GM21619 (cell line): ENCODE results near the gene GABPA.
"Not testable (repeated sequence)": the region's sequence is repeated elsewhere in the genome, so short reads cannot be mapped to it uniquely, and the experiment has no call there.

Experiments used
- ATAC-seq: cut with Tn5 transposase; IDR thresholded peaks from one replicate; pipeline ENCODE4 v1.9.1; 2021; ENCODE audit not compliant: unreplicated experiment

GABPA gene

DNA sequence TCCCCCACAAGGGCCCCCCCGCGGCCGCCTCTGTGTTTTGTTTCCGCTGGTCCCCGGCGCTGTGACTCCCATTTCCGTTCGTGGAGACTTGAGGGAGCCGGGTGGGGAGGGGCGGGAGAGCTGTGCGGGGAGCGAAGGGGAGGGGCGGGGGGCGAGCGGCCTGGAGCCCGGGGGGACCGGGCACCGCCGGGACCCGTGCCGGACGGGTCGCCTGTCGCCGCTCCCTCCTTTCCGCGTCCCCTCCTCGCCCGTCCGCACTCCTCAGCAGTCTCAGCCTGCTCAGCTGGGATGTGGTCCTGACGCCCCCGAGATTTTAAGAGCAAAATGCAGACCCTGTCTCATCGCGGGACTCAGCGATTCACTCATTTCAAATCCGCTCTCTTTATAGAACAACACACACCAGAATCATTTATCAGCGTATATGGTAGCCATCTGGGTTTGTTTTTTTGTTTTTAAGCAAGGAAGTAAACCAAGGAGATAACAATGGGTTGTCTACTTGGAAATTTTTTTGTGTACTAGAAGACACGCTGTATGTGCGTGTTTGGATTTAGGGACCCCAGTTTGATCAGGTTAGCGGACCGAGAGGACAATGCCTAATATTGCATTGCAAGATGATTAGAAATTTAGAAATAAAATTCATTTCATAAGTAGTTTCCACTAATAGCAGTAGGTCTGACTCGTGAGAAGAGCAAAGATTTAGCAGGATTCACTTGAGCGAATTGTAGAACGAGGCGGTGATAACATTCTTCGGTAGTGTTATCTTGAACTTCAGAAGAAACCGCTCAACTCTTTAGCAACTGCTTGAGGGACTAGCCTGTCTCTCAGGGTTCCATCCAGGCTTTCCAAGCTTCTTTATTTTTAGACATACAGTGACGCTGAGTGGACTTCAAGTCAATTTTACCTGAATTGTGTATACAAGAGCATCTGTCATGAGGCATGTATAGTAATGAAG lies 1.1 kb downstream of the GABPA start:
- ATAC-seq, result peak; percentile 11

DNA sequence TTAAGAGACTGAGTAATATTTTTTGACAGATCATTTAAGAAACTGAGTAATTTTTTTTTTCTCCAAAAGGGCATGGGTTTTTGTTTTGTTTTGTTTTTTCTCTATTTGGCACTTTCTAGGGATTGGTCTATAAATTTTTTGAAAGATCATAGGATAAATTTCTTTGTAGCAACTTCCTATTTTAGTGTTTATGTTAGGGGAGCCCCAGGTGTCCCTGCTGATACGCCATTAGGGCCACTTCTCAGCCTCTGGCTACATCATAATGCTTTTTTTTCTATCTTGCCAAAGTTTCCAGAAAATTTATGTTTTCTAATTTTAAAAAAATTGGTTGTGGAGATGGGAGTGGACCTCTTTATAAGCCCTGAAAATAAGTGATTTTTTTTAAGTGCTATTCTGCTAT lies 2.6 kb downstream of the GABPA start:
- no peak for ATAC-seq

- ATAC-seq, result no peak
Observed at GRCh38 chr21:25742900-25743299, 8.1 kb downstream of the GABPA start.

DNA sequence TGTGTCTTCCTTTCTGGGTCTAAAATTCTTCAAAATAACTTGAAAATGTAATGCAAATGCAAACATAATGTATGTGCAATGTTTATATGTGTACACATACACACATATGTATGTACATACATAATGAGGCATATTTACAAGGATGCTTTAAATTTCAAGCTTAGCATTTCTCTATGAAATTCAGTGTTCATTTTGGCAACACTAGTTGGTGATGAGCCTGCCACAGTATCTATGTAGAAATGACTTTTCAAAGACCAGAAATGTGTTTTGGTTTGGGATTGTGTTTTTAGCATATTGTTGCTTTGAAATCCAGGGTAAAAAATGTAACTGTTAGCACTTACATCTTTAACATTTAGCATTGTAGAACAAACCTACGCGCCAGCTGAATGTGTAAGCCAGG lies 10.1 kb downstream of the GABPA start:
- no peak for ATAC-seq

DNA sequence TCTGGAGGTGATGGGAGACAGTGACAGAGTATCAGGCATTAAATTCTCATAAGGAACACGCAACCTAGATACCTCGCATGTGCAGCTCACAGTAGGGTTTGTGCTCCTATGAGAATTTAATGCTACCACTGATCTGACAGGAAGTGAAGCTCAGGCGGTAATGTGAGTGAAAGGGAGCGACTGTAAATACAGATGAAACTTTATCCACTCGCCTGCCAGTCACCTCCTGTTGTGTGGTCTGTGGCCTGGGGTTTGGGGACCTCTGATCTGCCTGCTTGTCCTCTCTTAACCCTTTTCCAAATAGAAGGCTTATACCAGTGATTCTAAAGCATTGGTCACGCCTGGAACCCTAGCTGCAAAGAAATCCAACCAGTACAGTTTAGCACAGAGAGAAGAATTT lies 15.3 kb downstream of the GABPA start:
- no peak for ATAC-seq

DNA sequence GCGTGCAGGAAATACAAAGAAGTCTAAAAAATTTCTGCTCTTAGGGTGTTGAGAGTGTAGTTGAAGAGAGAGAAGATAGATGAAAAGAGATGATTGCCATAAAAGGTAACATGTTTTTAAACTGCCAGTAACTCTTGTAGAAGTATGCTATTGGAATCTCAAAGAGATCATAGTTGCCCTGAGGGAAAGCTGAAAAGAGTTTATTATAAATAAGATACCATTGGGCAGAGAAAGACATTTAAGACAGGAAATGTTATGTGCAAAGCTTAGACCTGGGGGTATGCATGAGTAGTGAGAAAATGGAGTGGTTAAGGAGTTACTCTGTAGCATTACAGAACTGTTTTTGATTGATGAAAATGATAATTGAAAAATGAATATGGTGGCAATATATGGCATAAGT lies 17.6 kb downstream of the GABPA start:
- no peak for ATAC-seq

- ATAC-seq, result no peak
Observed at GRCh38 chr21:25756190-25756932, 21.6 kb downstream of the GABPA start.

DNA sequence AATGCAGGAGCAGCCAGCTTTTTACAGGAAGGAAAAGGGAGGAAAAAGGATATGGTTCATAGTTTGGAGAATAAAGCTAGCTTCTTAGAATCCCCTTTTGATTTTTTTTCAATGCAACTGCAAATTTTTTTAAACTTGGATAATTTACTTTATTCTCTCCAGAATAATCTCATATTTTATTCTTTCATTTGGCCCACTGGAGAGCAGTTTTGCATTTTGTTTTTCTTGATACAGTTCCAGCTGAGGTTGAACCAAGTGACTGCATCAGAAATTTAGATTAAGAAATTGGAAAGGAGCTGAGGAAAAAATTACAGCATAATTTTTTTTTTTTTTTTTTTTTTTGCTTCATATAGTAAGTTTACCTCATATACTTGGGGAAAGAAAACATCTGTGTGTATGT lies 22.8 kb downstream of the GABPA start:
- no peak for ATAC-seq

- ATAC-seq, result no peak
Observed at GRCh38 chr21:25759573-25759972, 24.8 kb downstream of the GABPA start.

DNA sequence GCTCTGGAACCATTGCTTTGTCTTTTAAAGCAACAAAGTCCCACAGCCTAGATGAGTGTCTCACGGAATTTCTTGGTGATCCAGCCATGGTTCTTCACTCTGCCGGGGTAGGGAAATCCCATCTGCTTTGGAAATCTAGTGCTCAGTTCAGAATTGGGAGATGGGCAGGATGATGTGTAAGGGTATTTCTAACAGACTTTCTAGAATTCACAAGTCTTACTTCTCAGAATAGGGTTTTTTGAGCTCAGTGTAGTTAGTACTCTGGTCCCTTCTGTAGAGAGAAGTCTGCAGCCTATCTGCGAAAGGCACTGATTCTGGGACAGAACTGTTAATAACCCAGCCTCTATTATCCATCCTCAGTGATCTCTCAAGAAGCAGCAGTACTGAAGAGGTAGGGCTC lies 25.3 kb downstream of the GABPA start:
- ATAC-seq, result no peak

DNA sequence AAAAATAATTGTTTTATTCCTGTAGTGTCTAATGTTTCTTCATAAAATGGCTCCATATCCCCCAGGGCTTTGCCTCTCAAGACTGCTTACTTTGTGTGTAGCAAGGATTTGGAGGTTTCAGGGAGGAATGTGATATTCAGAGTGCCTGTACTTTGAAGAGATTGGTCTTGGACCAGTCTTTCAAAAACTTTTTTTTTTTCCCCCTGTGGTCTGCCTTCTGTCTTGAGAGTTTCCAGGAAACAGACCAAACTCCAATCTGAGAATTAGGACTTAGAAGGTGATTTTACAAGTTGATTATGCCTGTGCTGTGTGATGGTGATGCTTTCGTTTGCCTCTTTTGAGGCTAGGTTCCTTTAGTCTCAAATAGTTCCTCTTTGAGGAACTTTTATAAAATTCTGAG lies 25.9 kb downstream of the GABPA start:
- no peak for ATAC-seq

DNA sequence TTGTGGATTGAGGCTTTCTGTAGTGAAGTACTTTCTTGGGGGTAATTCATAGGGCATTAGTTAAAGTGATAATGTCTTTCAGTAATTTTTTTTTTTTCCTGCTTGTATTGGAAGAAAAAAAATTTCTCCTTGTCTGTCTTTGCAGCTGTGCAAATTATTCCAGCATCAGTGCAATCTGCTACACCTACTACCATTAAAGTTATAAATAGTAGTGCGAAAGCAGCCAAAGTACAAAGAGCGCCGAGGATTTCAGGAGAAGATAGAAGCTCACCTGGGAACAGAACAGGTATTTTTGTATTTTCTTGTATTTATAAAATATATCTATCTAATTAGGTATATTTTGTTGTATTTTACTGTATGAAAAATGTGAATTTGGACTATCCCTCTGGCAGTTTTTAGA lies 29.3 kb downstream of the GABPA start:
- no peak for ATAC-seq

DNA sequence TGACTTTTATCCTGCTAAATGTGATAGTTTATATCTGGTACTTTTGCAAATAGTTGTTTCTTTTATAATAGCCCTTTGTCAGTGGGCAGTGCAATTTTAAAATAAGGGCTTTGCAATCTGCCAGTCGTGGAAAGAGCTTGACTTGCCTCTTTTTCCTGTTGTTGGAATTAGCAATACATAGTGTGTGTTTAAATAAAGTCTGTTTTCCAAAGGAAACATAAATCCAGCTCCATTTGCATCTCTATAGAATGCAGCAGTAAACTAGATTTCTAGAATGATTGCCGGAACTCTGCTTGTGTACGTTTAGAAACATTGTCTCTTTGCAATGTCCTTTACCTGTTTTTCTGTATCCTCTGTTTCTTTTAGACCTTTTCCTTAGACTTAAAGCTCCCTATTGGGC lies 33.1 kb downstream of the GABPA start:
- ATAC-seq, result no peak

DNA sequence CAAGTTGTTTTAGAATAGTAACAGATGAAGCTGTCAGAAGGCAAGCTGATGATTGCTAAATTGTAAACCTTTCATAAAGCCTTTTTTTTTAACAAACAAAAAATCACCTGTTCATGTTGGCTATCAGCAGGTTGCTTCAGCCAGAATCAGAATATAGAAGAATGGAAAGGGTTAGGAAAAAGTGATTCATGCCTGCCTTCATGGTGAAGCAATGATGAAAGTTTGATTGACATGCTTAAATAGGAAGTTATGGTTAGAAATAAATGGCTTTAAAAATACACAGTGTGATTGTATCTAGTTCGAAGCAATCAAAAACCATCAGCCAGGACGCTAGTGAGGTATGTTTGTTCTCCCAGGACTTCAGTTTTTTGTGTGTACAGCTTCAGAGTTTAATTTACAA lies 37.9 kb downstream of the GABPA start:
- ATAC-seq, result no peak

DNA sequence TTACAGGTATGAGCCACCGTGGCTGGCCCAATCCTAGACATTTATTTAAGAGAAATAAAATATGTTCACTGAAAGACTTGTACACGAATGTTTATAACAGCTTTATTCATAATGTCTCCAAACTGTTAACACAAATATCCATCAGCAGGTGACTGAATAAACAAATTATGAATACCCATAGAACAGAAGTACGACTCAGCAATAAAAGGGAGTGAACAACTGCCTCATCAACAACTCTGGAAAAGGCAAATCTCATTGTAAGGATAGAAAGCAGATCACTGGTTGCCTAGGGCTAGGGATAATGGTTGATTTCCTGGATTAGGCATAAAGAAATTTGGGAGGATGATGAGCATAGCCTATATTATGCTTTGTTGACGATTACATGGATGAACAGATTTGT lies 41.7 kb downstream of the GABPA start:
- ATAC-seq, result no peak

- not testable (repeated sequence) for ATAC-seq
Observed at GRCh38 chr21:25778126-25778875, 43.5 kb downstream of the GABPA start.

DNA sequence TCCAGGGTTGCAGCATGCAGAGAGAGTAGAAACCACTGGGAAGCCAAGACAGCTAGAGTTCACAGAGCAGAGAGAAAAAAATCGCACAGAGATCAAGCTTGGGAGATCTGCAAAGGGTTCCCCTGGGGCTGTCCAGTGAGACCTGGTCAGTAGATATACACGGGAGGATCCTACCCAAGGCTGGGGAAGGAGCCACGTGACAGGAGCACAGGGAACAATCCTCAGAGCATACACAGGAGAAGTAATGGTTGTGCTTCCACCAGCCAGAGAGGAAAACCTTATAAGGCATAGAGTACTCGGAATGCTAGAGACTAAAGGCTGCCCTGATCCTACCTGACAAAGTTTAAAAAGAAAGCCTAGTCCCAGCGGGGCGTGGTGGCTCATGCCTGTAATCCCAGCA lies 53.9 kb downstream of the GABPA start:
- ATAC-seq, result no peak

DNA sequence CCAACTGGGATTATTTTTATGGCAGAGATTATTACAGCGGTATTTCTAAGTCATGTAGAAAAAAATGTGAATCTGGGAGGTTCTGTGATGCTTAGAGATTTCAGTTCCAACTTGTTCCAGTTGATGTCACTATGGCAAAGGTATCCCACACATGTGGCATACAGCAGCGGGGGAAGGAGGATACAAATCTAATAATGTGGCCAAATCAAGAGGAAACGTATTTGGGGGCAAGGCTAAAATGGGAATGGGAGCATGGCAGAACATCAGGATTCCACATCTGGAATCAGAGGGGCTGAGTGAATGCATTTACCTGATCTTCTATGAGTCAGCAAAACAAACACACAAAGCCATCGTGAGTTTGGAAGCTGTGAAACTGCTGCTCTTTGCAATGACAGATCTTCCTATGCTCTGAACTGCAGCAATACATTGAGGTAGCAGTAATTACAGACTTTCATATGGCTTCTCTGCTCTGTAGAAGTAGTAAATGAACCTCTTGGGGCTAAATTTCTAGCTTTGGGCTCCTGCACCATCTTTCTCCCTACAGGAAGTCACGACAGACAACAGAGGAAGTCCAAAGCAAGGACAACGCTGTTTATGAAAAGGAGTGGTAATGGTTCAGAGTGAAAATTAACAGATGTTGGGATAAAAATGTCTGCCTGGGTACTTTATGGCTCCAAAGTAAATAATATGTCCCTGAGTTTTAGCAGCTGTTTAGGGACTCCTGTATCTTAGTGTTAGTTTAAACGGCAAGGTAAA lies 55.5 kb downstream of the GABPA start:
- ATAC-seq, result peak; percentile 75

DNA sequence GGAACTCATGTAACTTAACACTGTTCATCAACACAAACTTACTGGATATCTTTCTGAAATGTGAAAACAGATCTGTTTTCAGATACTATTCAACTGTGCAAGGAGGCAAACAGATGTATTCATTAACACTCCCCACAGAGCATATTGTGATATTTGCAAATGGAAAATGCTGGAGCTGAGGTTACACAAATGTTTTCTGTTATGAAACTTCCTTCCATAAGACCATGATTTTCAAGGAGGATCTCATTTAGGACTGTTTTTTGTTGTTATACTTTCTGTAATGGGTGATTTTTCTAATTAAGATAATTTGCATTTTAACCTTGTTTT lies 56.1 kb downstream of the GABPA start:
- no peak for ATAC-seq

DNA sequence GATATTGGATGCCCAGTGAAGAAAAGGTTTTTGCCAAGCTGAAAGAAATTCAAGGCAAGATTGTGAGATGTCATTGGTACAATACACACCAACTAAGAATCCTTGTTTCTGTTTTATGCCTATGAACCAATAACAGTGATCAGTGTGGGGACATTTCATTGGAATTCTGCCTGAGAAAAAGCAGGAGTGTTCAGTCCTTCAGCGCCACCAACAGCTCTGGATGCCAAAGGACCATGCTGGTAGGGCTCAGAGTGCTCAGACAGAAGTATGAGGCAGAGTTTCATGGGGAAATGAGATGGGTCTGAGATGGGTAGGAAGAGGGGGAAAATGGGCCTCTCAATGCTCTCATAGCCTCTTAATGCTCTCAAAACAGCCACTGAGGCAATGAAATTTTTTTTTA lies 56.5 kb downstream of the GABPA start:
- ATAC-seq, result no peak
